Sigmoid colon (tissue), 4 donors: Measurements from ENCODE around the gene C2CD4C.
"Not testable (repeated sequence)": the region's sequence is repeated elsewhere in the genome, so short reads cannot be mapped to it uniquely, and the experiment has no call there.

Source experiments
- POLR2A ChIP-seq, 2 donors: fragments of 450-650 bp; IDR thresholded peaks; one replicate each; pipeline ENCODE4 v1.6.1; 2016; ENCODE audit warnings: antibody characterized with exemption in 2 of 2, mild to moderate bottlenecking in 2 of 2, moderate library complexity in 2 of 2
- POLR2AphosphoS5 ChIP-seq, 4 donors: sonication (generic); formaldehyde crosslinking; IDR thresholded peaks; one replicate each; pipeline ENCODE4 v1.6.1; 2017; ENCODE audit warnings: antibody characterized with exemption in 4 of 4
- TF ChIP-seq, protein P1 (sequence below), 4 experiments: fragments of 450-650 bp in 3 of 4; fragments of 200-600 bp in 1 of 4; IDR thresholded peaks; one replicate each; pipeline ENCODE4 v1.5.1; 2016 to 2019; ENCODE audit warnings: antibody characterized with exemption in 4 of 4, mild to moderate bottlenecking in 3 of 4, moderate library complexity in 2 of 4

DNA sequence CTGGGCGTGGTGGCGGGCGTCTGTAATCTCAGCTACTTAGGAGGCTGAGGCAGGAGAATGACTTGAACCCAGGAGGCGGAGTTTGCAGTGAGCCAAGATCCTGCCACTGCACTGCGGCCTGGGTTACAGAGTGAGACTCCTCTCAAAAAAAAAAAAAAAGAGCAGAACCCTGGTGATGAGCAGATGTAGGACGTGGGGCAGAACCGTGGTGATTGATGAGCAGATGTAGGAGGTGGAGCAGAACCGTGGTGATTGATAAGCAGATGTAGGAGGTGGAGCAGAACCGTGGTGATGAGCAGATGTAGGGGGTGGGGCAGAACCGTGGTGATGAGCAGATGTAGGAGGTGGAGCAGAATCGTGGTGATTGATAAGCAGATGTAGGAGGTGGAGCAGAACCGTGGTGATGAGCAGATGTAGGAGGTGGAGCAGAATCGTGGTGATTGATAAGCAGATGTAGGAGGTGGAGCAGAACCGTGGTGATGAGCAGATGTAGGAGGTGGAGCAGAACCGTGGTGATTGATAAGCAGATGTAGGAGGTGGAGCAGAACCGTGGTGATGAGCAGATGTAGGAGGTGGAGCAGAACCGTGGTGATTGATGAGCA lies 28.2 kb downstream of the C2CD4C start:
- TF ChIP-seq, protein P1, sequence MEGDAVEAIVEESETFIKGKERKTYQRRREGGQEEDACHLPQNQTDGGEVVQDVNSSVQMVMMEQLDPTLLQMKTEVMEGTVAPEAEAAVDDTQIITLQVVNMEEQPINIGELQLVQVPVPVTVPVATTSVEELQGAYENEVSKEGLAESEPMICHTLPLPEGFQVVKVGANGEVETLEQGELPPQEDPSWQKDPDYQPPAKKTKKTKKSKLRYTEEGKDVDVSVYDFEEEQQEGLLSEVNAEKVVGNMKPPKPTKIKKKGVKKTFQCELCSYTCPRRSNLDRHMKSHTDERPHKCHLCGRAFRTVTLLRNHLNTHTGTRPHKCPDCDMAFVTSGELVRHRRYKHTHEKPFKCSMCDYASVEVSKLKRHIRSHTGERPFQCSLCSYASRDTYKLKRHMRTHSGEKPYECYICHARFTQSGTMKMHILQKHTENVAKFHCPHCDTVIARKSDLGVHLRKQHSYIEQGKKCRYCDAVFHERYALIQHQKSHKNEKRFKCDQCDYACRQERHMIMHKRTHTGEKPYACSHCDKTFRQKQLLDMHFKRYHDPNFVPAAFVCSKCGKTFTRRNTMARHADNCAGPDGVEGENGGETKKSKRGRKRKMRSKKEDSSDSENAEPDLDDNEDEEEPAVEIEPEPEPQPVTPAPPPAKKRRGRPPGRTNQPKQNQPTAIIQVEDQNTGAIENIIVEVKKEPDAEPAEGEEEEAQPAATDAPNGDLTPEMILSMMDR (IDR thresholded peaks at IDR 0.05): not testable (repeated sequence)
- not testable (repeated sequence) for TF ChIP-seq POLR2A, POLR2AphosphoS5 (IDR thresholded peaks at IDR 0.05)
